Neural progenitor cell (in vitro differentiated cells): ENCODE results near the gene GABPB2. TPM values are rescaled to one million over a fixed set of nuclear protein-coding genes. Genes with fewer than 3 reads are reported as not detected.

Experiments used
- DNase-seq: peaks from one replicate; pipeline ENCODE4 v3.0.0-alpha.2; 2016; ENCODE audit warnings: low spot score
- H2AFZ ChIP-seq: fragments of 200-600 bp; sonication (generic); replicated peaks from 2 replicates; pipeline ENCODE4 v1.6.1; 2016; ENCODE audit warnings: antibody characterized with exemption
- H3F3A ChIP-seq: fragments of 200-600 bp; sonication (generic); 2 replicates; pipeline ENCODE4 v1.6.1; 2016; ENCODE audit warnings: antibody characterized with exemption, low read depth
- H3K27ac ChIP-seq: fragments of 200-600 bp; sonication (generic); 2 replicates; pipeline ENCODE4 v1.5.1; 2016; ENCODE audit warnings: mild to moderate bottlenecking
- H3K27me3 ChIP-seq: fragments of 200-600 bp; sonication (generic); 2 replicates; pipeline ENCODE4 v1.6.1; 2016; ENCODE audit warnings: mild to moderate bottlenecking, moderate library complexity
- H3K36me3 ChIP-seq: fragments of 200-600 bp; sonication (generic); 2 replicates; pipeline ENCODE4 v1.5.1; 2016
- H3K4me1 ChIP-seq: fragments of 200-600 bp; sonication (generic); 2 replicates; pipeline ENCODE4 v1.6.1; 2016; ENCODE audit warnings: mixed run types
- H3K4me2 ChIP-seq: fragments of 200-600 bp; sonication (generic); 2 replicates; pipeline ENCODE4 v1.6.1; 2016
- H3K4me3 ChIP-seq: fragments of 200-600 bp; sonication (generic); 2 replicates; pipeline ENCODE4 v1.5.1; 2016
- H3K79me2 ChIP-seq: fragments of 200-600 bp; sonication (generic); 2 replicates; pipeline ENCODE4 v1.6.1; 2016; ENCODE audit warnings: low read depth
- H3K9ac ChIP-seq: fragments of 200-600 bp; sonication (generic); 2 replicates; pipeline ENCODE4 v1.6.1; 2016
- H3K9me3 ChIP-seq: fragments of 200-600 bp; sonication (generic); 2 replicates; pipeline ENCODE4 v1.5.1; 2016; ENCODE audit warnings: low read depth
- H4K20me1 ChIP-seq: fragments of 200-600 bp; sonication (generic); 2 replicates; pipeline ENCODE4 v1.6.1; 2016; ENCODE audit warnings: low read depth
- H3K27ac Mint-ChIP-seq: 3 replicates; pipeline ENCODE4 v1.8.0; 2021; ENCODE audit warnings: mixed read lengths
- H3K27me3 Mint-ChIP-seq: 2 replicates; pipeline ENCODE4 v1.8.0; 2022; ENCODE audit warnings: low read depth, mild to moderate bottlenecking, inconsistent platforms, moderate library complexity, mixed read lengths; ENCODE audit not compliant: insufficient read depth
- H3K36me3 Mint-ChIP-seq: 3 replicates; pipeline ENCODE4 v1.8.0; 2021; ENCODE audit warnings: mixed read lengths
- H3K4me1 Mint-ChIP-seq: 3 replicates; pipeline ENCODE4 v1.8.0; 2021; ENCODE audit warnings: mixed read lengths
- H3K4me3 Mint-ChIP-seq: 3 replicates; pipeline ENCODE4 v1.8.0; 2021; ENCODE audit warnings: mild to moderate bottlenecking, moderate library complexity, mixed read lengths
- H3K9me3 Mint-ChIP-seq: 3 replicates; pipeline ENCODE4 v1.8.0; 2020; ENCODE audit warnings: mixed read lengths
- EZH2 ChIP-seq: fragments of 200-600 bp; sonication (generic); IDR thresholded peaks from 2 replicates; pipeline ENCODE4 v1.6.1; 2017; ENCODE audit warnings: antibody characterized with exemption, mild to moderate bottlenecking, moderate library complexity
- EZH2phosphoT487 ChIP-seq: fragments of 200-600 bp; sonication (generic); IDR thresholded peaks from 2 replicates; pipeline ENCODE4 v1.6.1; 2017; ENCODE audit warnings: antibody characterized with exemption
- total RNA-seq: library from RNA; depleted of rRNA; stranded (reverse); fragments of >200 nt; gene quantifications from 2 replicates; pipeline ENCODE4 v1.2.3, GENCODE V29; 2015; ENCODE audit warnings: low replicate concordance
- TF ChIP-seq, protein P1 (sequence below): fragments of 200-600 bp; sonication (generic); IDR thresholded peaks from 2 replicates; pipeline ENCODE4 v1.5.1; 2017; ENCODE audit warnings: antibody characterized with exemption, mild to moderate bottlenecking

The GABPB2 gene
- total RNA-seq, 1 donor from 2014 or later, result 6.9 TPM

- Mint-ChIP-seq H3K27me3 (peaks cover 16% of the 10 kb centered on the region), H3K36me3 (peaks cover 8% of the 10 kb centered on the region), H3K9me3 (no peaks in the 10 kb centered on the region), H3K27ac (no peak overlapping the region), H3K4me3 (peak overlapping the region; percentile 91), H3K4me1 (peaks cover 36% of the 10 kb centered on the region)
- Histone ChIP-seq H3K27ac (no peak overlapping the region), H4K20me1 (peaks cover 20% of the 10 kb centered on the region), H3K4me1 (peaks cover 30% of the 10 kb centered on the region), H3F3A (peaks cover 23% of the 10 kb centered on the region), H3K9me3 (no peaks in the 10 kb centered on the region), H3K36me3 (no peaks in the 10 kb centered on the region), H3K4me2 (no peak overlapping the region), H2AFZ (no peak overlapping the region), H3K27me3 (peaks cover 32% of the 10 kb centered on the region), H3K4me3 (no peak overlapping the region), H3K79me2 (no peaks in the 10 kb centered on the region), H3K9ac (no peak overlapping the region)
- no peak for DNase-seq
- no peak for TF ChIP-seq EZH2phosphoT487
- no peak for TF ChIP-seq EZH2
- TF ChIP-seq, protein P1, sequence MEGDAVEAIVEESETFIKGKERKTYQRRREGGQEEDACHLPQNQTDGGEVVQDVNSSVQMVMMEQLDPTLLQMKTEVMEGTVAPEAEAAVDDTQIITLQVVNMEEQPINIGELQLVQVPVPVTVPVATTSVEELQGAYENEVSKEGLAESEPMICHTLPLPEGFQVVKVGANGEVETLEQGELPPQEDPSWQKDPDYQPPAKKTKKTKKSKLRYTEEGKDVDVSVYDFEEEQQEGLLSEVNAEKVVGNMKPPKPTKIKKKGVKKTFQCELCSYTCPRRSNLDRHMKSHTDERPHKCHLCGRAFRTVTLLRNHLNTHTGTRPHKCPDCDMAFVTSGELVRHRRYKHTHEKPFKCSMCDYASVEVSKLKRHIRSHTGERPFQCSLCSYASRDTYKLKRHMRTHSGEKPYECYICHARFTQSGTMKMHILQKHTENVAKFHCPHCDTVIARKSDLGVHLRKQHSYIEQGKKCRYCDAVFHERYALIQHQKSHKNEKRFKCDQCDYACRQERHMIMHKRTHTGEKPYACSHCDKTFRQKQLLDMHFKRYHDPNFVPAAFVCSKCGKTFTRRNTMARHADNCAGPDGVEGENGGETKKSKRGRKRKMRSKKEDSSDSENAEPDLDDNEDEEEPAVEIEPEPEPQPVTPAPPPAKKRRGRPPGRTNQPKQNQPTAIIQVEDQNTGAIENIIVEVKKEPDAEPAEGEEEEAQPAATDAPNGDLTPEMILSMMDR, result no peak
Observed at GRCh38 chr1:151147665-151148064, 77.1 kb downstream of the GABPB2 start.

GRCh38 chr1:151156515-151156819, 85.9 kb downstream of the GABPB2 start, which contains the start of gene TNFAIP8L2:
TSS of gene TNFAIP8L2 (plus strand) at chr1:151156649. CDS start at chr1:151158698, 2,049 bp downstream.
- Mint-ChIP-seq H3K27ac (peak within 1 kb of the TSS; percentile 5), H3K36me3 (peaks cover 15% of the 10 kb centered on the region)
- H3K4me3 ChIP-seq, result no peak within 1 kb of the TSS

DNA sequence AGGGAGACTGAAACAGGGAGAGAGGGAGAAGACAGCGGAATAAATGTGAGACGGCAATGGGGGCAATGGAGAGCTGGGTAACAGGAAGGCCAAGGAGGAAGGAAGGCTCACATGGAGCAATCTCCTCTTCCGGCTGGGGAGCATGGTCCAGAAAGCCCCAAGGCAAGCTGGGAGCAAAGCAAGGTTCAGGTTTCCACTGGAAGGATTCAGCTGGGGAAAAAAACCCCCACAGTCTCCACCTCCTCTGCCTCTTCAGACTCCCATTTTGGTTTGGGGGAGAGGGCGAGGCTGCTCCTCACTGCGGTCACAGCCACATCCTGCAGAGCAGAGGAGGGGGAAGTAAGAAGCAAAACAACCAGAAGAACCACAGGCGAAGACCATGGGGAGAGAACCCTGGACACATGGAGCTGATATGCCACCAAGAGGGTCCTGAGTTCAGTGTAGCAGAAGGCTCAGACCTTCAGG, 86.5 kb downstream of the GABPB2 start:
- no peak overlapping the region for H3K4me2 ChIP-seq
- no peak overlapping the region for H3K4me3 ChIP-seq
- no peaks in the 10 kb centered on the region for H3K27me3 ChIP-seq
- H3K27ac ChIP-seq, result no peak overlapping the region
- H3K36me3 Mint-ChIP-seq, result peaks cover 20% of the 10 kb centered on the region
- H3K27me3 Mint-ChIP-seq, result peaks cover 3% of the 10 kb centered on the region
- H3K4me3 Mint-ChIP-seq, result no peak overlapping the region
- no peaks in the 10 kb centered on the region for H3K4me1 ChIP-seq
- no peak for DNase-seq
- peak overlapping the region; percentile 5 for H3K27ac Mint-ChIP-seq
- H4K20me1 ChIP-seq, result no peaks in the 10 kb centered on the region
- H3K79me2 ChIP-seq, result no peaks in the 10 kb centered on the region
- H3K9ac ChIP-seq, result no peak overlapping the region
- no peaks in the 10 kb centered on the region for H3K9me3 Mint-ChIP-seq
- H3K4me1 Mint-ChIP-seq, result peaks cover 2% of the 10 kb centered on the region
- no peak overlapping the region for H2AFZ ChIP-seq
- no peaks in the 10 kb centered on the region for H3K36me3 ChIP-seq
- peaks cover 7% of the 10 kb centered on the region for H3F3A ChIP-seq
- TF ChIP-seq EZH2phosphoT487, result no peak
- TF ChIP-seq, protein P1, result no peak
- TF ChIP-seq EZH2, result no peak
- no peaks in the 10 kb centered on the region for H3K9me3 ChIP-seq

More at GRCh38 chr1:151156515-151156819, 85.9 kb downstream of the GABPB2 start, which contains the start of gene TNFAIP8L2:
- Histone ChIP-seq H4K20me1 (no peaks in the 10 kb centered on the region), H3K9me3 (no peaks in the 10 kb centered on the region), H2AFZ (no peak within 1 kb of the TSS), H3K36me3 (no peaks in the 10 kb centered on the region), H3K4me2 (no peak within 1 kb of the TSS), H3K9ac (no peak within 1 kb of the TSS), H3K79me2 (no peaks in the 10 kb centered on the region), H3F3A (peaks cover 7% of the 10 kb centered on the region), H3K27ac (no peak within 1 kb of the TSS), H3K4me1 (no peaks in the 10 kb centered on the region), H3K27me3 (no peaks in the 10 kb centered on the region)
- Mint-ChIP-seq H3K9me3 (no peaks in the 10 kb centered on the region), H3K4me3 (no peak within 1 kb of the TSS), H3K27me3 (peaks cover 3% of the 10 kb centered on the region), H3K4me1 (peaks cover 2% of the 10 kb centered on the region)
- peak; percentile 8 for DNase-seq
- TF ChIP-seq, protein P1, result no peak
- TF ChIP-seq EZH2phosphoT487 (no peak), EZH2 (no peak)
